Endodermal cell (in vitro differentiated cells): ENCODE data around the gene FARP2. TPM values are rescaled to one million over a fixed set of nuclear protein-coding genes. Genes with fewer than 3 reads are reported as not detected.
A peak's percentile ranks its signal among the peaks of the same experiment; 100 is the strongest.

Experiments
- DNase-seq: peaks from one replicate; pipeline ENCODE4 v3.0.0-alpha.2; 2017
- H3K27ac ChIP-seq: 2 replicates; pipeline ENCODE4 v1.5.1; 2013; ENCODE audit warnings: mild to moderate bottlenecking, low read depth, low read length, moderate library complexity
- H3K27me3 ChIP-seq: 2 replicates; pipeline ENCODE4 v1.6.1; 2013; ENCODE audit warnings: mild to moderate bottlenecking, low read length, moderate library complexity; ENCODE audit not compliant: insufficient read depth, control insufficient read depth, poor library complexity, severe bottlenecking
- H3K36me3 ChIP-seq: 2 replicates; pipeline ENCODE4 v1.7.0; 2013; ENCODE audit warnings: mild to moderate bottlenecking, low read length, moderate library complexity; ENCODE audit not compliant: control insufficient read depth, insufficient read depth
- H3K4me1 ChIP-seq: one replicate; pipeline ENCODE4 v1.7.0; 2013; ENCODE audit warnings: low read length; ENCODE audit not compliant: control insufficient read depth, insufficient read depth
- H3K4me3 ChIP-seq: 2 replicates; pipeline ENCODE4 v1.5.1; 2013; ENCODE audit warnings: mild to moderate bottlenecking, low read length, moderate library complexity
- H3K9ac ChIP-seq: 2 replicates; pipeline ENCODE4 v1.6.1; 2013; ENCODE audit warnings: mild to moderate bottlenecking, low read length, moderate library complexity; ENCODE audit not compliant: poor library complexity, severe bottlenecking; ENCODE audit errors: extremely low read depth
- H3K9me3 ChIP-seq: 2 replicates; pipeline ENCODE4 v1.6.1; 2013; ENCODE audit warnings: mild to moderate bottlenecking, low read length, moderate library complexity; ENCODE audit not compliant: control insufficient read depth
- H3K27ac Mint-ChIP-seq: 2 replicates; pipeline ENCODE4 v1.8.0; 2020; ENCODE audit warnings: mixed read lengths
- H3K27me3 Mint-ChIP-seq: 2 replicates; pipeline ENCODE4 v1.8.0; 2021; ENCODE audit warnings: mild to moderate bottlenecking, mixed read lengths; ENCODE audit not compliant: insufficient read depth
- H3K36me3 Mint-ChIP-seq: 2 replicates; pipeline ENCODE4 v1.8.0; 2020; ENCODE audit warnings: low read depth, mixed read lengths
- H3K4me1 Mint-ChIP-seq: 2 replicates; pipeline ENCODE4 v1.8.0; 2020; ENCODE audit warnings: mixed read lengths
- H3K4me3 Mint-ChIP-seq: 2 replicates; pipeline ENCODE4 v1.8.0; 2020; ENCODE audit warnings: mild to moderate bottlenecking, moderate library complexity, mixed read lengths
- H3K9me3 Mint-ChIP-seq: 2 replicates; pipeline ENCODE4 v1.8.0; 2020; ENCODE audit warnings: mild to moderate bottlenecking, mixed read lengths
- CTCF ChIP-seq: fragments of 200-600 bp; sonication (generic); conservative IDR thresholded peaks from 2 replicates; pipeline ENCODE4 v1.5.0; 2021; ENCODE audit warnings: antibody characterized with exemption, mild to moderate bottlenecking
- WGBS, 2 experiments: methylation state at CpG; one replicate each; pipeline versions ENCODE4 v1.1.5 to v1.1.7; 2013; ENCODE audit warnings: missing lambda C conversion rate in 2 of 2, mixed read lengths in 1 of 2; ENCODE audit not compliant: insufficient coverage in 1 of 2, insufficient read length in 1 of 2; 5-methylcytosine and 5-hydroxymethylcytosine counted together
- total RNA-seq, 2 donors: library from RNA; stranded (reverse); fragmentation: NEBNext Ultra II Directional in 1 of 2; extraction: Animal tissue kit (Norgen Biotek cat#: 25700) in 1 of 2; gene quantifications; 2 replicates in 1 of 2; 3 replicates in 1 of 2; pipeline ENCODE4 v1.2.1, GENCODE V29; 2021

The FARP2 gene
- total RNA-seq, 2 donors from 2014 or later = 36.4 to 51.4 TPM

DNA sequence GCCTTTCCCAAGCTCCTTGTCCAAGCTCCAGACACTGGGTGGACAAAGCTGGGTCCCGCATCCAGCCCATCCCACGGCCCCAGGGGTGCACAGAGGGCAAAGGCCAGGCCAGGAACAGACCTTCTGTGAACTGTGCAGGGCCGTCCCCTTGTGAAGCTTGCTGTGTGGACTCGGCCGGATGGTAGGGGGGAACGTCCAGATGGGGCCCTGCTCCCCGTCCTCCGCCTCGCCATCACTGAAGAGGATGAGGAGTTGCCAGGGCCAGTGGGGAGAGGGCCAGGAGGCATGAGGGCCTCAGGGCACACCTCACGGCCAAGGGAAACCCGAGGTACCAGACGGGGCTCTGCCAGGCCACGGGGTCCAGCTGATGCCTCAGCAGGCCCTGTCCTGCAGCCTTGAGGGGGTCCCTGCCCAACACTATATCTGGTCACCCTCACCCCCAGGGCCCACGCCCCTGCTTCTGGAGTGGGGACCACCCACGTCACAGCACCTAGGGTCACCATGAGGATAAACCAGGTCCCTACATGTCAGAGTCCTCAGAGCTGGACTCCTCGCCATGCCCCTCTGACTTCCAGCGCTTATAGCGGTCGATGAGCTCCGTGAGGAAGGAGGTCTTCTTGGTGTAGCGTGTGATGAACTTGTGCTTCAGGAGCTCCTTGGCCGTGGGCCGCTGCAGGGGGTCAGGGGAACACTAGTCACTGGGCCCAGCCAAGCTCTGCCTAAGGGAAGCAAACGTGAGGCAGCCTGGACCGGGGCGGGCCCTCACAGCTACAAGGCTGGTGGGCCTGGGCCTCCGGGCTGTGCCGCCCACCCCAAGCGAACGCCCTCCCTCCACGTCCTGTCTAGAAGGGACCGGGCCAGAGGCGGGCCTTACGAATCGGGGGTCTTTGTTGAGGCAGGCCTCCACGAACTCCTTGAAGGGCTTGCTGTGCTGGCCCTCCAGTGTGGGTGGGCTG lies 142.3 kb downstream of the FARP2 start:
- Histone ChIP-seq H3K4me1 (no peaks in the 10 kb centered on the region), H3K27me3 (no peaks in the 10 kb centered on the region), H3K27ac (no peak overlapping the region), H3K36me3 (peaks cover 58% of the 10 kb centered on the region), H3K9ac (no peak overlapping the region), H3K4me3 (no peak overlapping the region), H3K9me3 (no peaks in the 10 kb centered on the region)
- DNase-seq = no peak
- Mint-ChIP-seq H3K27ac (no peak overlapping the region), H3K27me3 (no peaks in the 10 kb centered on the region), H3K4me3 (no peak overlapping the region), H3K9me3 (no peaks in the 10 kb centered on the region), H3K4me1 (peaks cover 2% of the 10 kb centered on the region), H3K36me3 (peaks cover 56% of the 10 kb centered on the region)
- no peak for TF ChIP-seq CTCF
- 96% methylated on average over 14 to 36 of the region's 36 CpGs for WGBS, 2 experiments

- WGBS, 2 experiments = 94 to 96% methylated on average over 28 of the region's 28 CpGs
- no peaks in the 10 kb centered on the region for H3K27me3 ChIP-seq
- H3K27ac ChIP-seq = no peak overlapping the region
- no peaks in the 10 kb centered on the region for H3K9me3 ChIP-seq
- peak; percentile 46 for DNase-seq
- H3K36me3 Mint-ChIP-seq = peaks cover 58% of the 10 kb centered on the region
- no peak for TF ChIP-seq CTCF
- H3K36me3 ChIP-seq = peaks cover 59% of the 10 kb centered on the region
- no peaks in the 10 kb centered on the region for H3K27me3 Mint-ChIP-seq
- H3K4me1 ChIP-seq = no peaks in the 10 kb centered on the region
- H3K4me1 Mint-ChIP-seq = peaks cover 2% of the 10 kb centered on the region
- H3K27ac Mint-ChIP-seq = peak overlapping the region; percentile 74
- no peak overlapping the region for H3K4me3 Mint-ChIP-seq
- H3K9ac ChIP-seq = no peak overlapping the region
- no peak overlapping the region for H3K4me3 ChIP-seq
- no peaks in the 10 kb centered on the region for H3K9me3 Mint-ChIP-seq
Observed at GRCh38 chr2:241499146-241499965, 143.3 kb downstream of the FARP2 start.

- H3K36me3 Mint-ChIP-seq = peaks cover 55% of the 10 kb centered on the region
- Histone ChIP-seq H3K36me3 (peaks cover 57% of the 10 kb centered on the region), H3K4me1 (no peaks in the 10 kb centered on the region), H3K9ac (no peak overlapping the region), H3K27ac (no peak overlapping the region), H3K9me3 (no peaks in the 10 kb centered on the region), H3K27me3 (no peaks in the 10 kb centered on the region), H3K4me3 (no peak overlapping the region)
- peaks cover 2% of the 10 kb centered on the region for H3K4me1 Mint-ChIP-seq
- H3K9me3 Mint-ChIP-seq = no peaks in the 10 kb centered on the region
- H3K27ac Mint-ChIP-seq = peak overlapping the region; percentile 74
- H3K27me3 Mint-ChIP-seq = no peaks in the 10 kb centered on the region
- TF ChIP-seq CTCF = no peak
- DNase-seq = no peak
- no peak overlapping the region for H3K4me3 Mint-ChIP-seq
- WGBS, 2 experiments = 93 to 95% methylated on average over 4 to 10 of the region's 10 CpGs
Observed at GRCh38 chr2:241500016-241500415, 143.9 kb downstream of the FARP2 start.
